CD8-positive, alpha-beta memory T cell (primary cell): ENCODE data around the gene ALG14. TPM values are rescaled to one million over a fixed set of nuclear protein-coding genes. Genes with fewer than 3 reads are reported as not detected.

Experiments used
- CTCF ChIA-PET: fragments of 350-600 bp; sonication (Branson Sonifier 250); formaldehyde crosslinking; loops from one replicate; lab custom pipeline; 2021; ENCODE audit warnings: antibody characterized with exemption; lab: Charles Lee
- POLR2A ChIA-PET: fragments of 350-600 bp; sonication (Branson Sonifier 250); formaldehyde crosslinking; loops from one replicate; lab custom pipeline; 2021; ENCODE audit warnings: antibody characterized with exemption; lab: Charles Lee
- DNase-seq, 5 donors: peaks; one replicate each; pipeline versions ENCODE4 v3.0.0 to v3.0.0-alpha.2; 2020 to 2022; ENCODE audit warnings: mixed read lengths in 1 of 5
- H3K27ac ChIP-seq: one replicate; pipeline ENCODE4 v1.7.0; 2013; ENCODE audit warnings: low read depth, mild to moderate bottlenecking, low read length, moderate library complexity
- H3K27me3 ChIP-seq: 2 replicates; pipeline ENCODE4 v1.7.0; 2013; ENCODE audit warnings: low read length, mild to moderate bottlenecking; ENCODE audit not compliant: insufficient read depth, poor library complexity, severe bottlenecking
- H3K36me3 ChIP-seq: 2 replicates; pipeline ENCODE4 v1.7.0; 2013; ENCODE audit warnings: mild to moderate bottlenecking, low read length, moderate library complexity; ENCODE audit not compliant: insufficient read depth
- H3K4me1 ChIP-seq: 2 replicates; pipeline ENCODE4 v1.7.0; 2013; ENCODE audit warnings: mild to moderate bottlenecking, low read length, moderate library complexity; ENCODE audit not compliant: insufficient read depth
- H3K4me3 ChIP-seq: 2 replicates; pipeline ENCODE4 v1.7.0; 2013; ENCODE audit warnings: mild to moderate bottlenecking, low read length
- H3K9me3 ChIP-seq: 2 replicates; pipeline ENCODE4 v1.7.0; 2013; ENCODE audit warnings: mild to moderate bottlenecking, low read length
- H3K27ac Mint-ChIP-seq, 8 donors: one replicate each; pipeline ENCODE4 v1.8.0; 2020 to 2021; ENCODE audit warnings: mixed read lengths in 8 of 8, mild to moderate bottlenecking in 6 of 8, inconsistent platforms in 3 of 8, moderate library complexity in 3 of 8
- H3K27me3 Mint-ChIP-seq, 2 donors: one replicate each; pipeline ENCODE4 v1.8.0; 2020 to 2021; ENCODE audit warnings: mixed read lengths in 2 of 2, mild to moderate bottlenecking in 1 of 2, moderate library complexity in 1 of 2
- H3K36me3 Mint-ChIP-seq, 3 donors: one replicate each; pipeline ENCODE4 v1.8.0; 2020 to 2021; ENCODE audit warnings: mixed read lengths in 3 of 3, inconsistent platforms in 1 of 3, mild to moderate bottlenecking in 1 of 3
- H3K4me1 Mint-ChIP-seq, 3 donors: one replicate each; pipeline ENCODE4 v1.8.0; 2020 to 2021; ENCODE audit warnings: mixed read lengths in 3 of 3, inconsistent platforms in 1 of 3, mild to moderate bottlenecking in 1 of 3
- H3K4me3 Mint-ChIP-seq, 7 donors: one replicate each; pipeline ENCODE4 v1.8.0; 2020 to 2021; ENCODE audit warnings: mixed read lengths in 7 of 7, mild to moderate bottlenecking in 6 of 7, moderate library complexity in 4 of 7, inconsistent platforms in 2 of 7
- H3K9me3 Mint-ChIP-seq, 5 donors: one replicate each; pipeline ENCODE4 v1.8.0; 2020 to 2022; ENCODE audit warnings: mixed read lengths in 5 of 5, mild to moderate bottlenecking in 3 of 5, moderate library complexity in 2 of 5, inconsistent platforms in 1 of 5
- polyA plus RNA-seq: library from polyadenylated mRNA; unstranded; fragments of 300-500 nt; fragmentation: Illumina TruSeq; gene quantifications from one replicate; pipeline ENCODE4 v1.2.3, GENCODE V29; 2021
- total RNA-seq, 2 experiments: library from RNA; stranded (reverse); gene quantifications; one replicate each; pipeline ENCODE4 v1.2.3, GENCODE V29; 2021

The ALG14 gene
- total and polyA plus RNA-seq, 3 experiments from 2014 or later, result 4.4 to 6.8 (median 4.6) TPM

GRCh38 chr1:95012389-95012788 is 60.4 kb downstream of the ALG14 start:
- Mint-ChIP-seq H3K4me1 (no peaks in the 10 kb centered on the region), H3K27ac (no peak overlapping the region), H3K4me3 (no peak overlapping the region), H3K9me3 (no peaks in the 10 kb centered on the region), H3K36me3 (peaks cover 4 to 8% (median 8%) of the 10 kb centered on the region in 3 donors), H3K27me3 (no peaks in the 10 kb centered on the region)
- no peak for DNase-seq
- Histone ChIP-seq H3K27me3 (no peaks in the 10 kb centered on the region), H3K4me1 (no peaks in the 10 kb centered on the region), H3K9me3 (no peaks in the 10 kb centered on the region), H3K4me3 (no peak overlapping the region), H3K27ac (no peak overlapping the region), H3K36me3 (no peaks in the 10 kb centered on the region)
- ChIA-PET CTCF (interaction anchor here (1.6 kb wide), 1 partner anchor 31 kb away, joined by 4 read pairs; no protein-coding TSS in a partner anchor), POLR2A (interaction anchor here (0.6 kb wide), 1 partner anchor 9 kb away, joined by 3 read pairs; no protein-coding TSS in a partner anchor)

GRCh38 chr1:95010158-95010557 is 62.6 kb downstream of the ALG14 start:
- DNase-seq, result no peak
- H3K4me1 ChIP-seq, result no peaks in the 10 kb centered on the region
- H3K36me3 ChIP-seq, result no peaks in the 10 kb centered on the region
- CTCF ChIA-PET, result no interaction called here
- H3K9me3 Mint-ChIP-seq, result no peaks in the 10 kb centered on the region
- peaks cover 1 to 8% (median 6%) of the 10 kb centered on the region in 3 donors for H3K36me3 Mint-ChIP-seq
- no peak overlapping the region for H3K4me3 Mint-ChIP-seq
- H3K27me3 ChIP-seq, result no peaks in the 10 kb centered on the region
- no peaks in the 10 kb centered on the region for H3K4me1 Mint-ChIP-seq
- H3K27me3 Mint-ChIP-seq, result no peaks in the 10 kb centered on the region
- POLR2A ChIA-PET, result no interaction called here
- no peaks in the 10 kb centered on the region for H3K9me3 ChIP-seq
- no peak overlapping the region for H3K27ac Mint-ChIP-seq
- no peak overlapping the region for H3K27ac ChIP-seq
- H3K4me3 ChIP-seq, result no peak overlapping the region

DNA sequence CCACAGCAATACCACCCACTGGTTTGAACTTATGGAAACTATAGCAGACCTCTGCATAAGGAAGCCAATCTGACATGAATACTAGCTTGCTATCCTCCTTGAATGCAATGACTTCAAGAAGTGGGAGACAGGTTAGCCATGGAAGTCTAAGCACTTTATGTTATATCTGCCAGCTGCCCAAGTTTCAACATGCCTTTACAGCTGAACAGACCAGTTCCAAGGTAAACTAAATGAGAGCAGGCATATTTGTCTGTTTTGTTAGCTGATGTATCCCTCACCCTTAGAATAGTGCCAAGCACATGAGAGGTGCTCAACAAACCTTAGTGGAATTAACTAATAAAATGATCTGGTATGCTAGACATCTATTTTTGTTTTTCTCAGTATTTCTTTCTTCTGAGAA is 65.1 kb downstream of the ALG14 start:
- Histone ChIP-seq H3K4me3 (no peak overlapping the region), H3K27me3 (no peaks in the 10 kb centered on the region), H3K36me3 (no peaks in the 10 kb centered on the region), H3K27ac (no peak overlapping the region), H3K9me3 (no peaks in the 10 kb centered on the region), H3K4me1 (no peaks in the 10 kb centered on the region)
- H3K9me3 Mint-ChIP-seq, result no peaks in the 10 kb centered on the region
- H3K36me3 Mint-ChIP-seq, result peaks cover 1 to 8% (median 8%) of the 10 kb centered on the region in 3 donors
- no peak overlapping the region for H3K27ac Mint-ChIP-seq
- no peaks in the 10 kb centered on the region for H3K4me1 Mint-ChIP-seq
- H3K4me3 Mint-ChIP-seq, result no peak overlapping the region
- CTCF ChIA-PET, result no interaction called here
- no peak for DNase-seq
- no peaks in the 10 kb centered on the region for H3K27me3 Mint-ChIP-seq
- POLR2A ChIA-PET, result no interaction called here

DNA sequence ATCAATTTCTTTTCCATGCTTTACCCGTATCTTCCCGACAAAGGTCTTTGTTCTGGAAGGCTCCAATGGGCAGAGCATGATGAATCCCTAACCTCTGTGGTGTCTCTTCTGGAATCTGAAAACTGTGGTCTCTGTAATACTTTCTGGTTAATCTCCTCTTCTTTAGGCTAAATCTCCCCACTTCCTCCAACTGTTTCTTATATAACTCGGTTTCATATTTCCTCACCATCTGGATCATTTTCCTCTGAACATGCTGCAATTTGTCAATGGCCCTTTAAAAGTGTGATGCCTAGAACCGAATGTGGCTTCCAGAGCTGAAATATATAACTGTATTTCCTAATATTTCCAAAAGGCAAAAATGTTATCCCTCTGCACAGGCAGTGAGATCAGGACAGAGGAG is 66.1 kb downstream of the ALG14 start:
- peaks cover 0 to 8% (median 0%) of the 10 kb centered on the region in 3 donors for H3K36me3 Mint-ChIP-seq
- Histone ChIP-seq H3K4me1 (no peaks in the 10 kb centered on the region), H3K36me3 (no peaks in the 10 kb centered on the region), H3K4me3 (no peak overlapping the region), H3K27me3 (no peaks in the 10 kb centered on the region), H3K9me3 (no peaks in the 10 kb centered on the region), H3K27ac (no peak overlapping the region)
- DNase-seq, result no peak
- ChIA-PET CTCF (no interaction called here), POLR2A (no interaction called here)
- H3K27me3 Mint-ChIP-seq, result no peaks in the 10 kb centered on the region
- H3K4me1 Mint-ChIP-seq, result no peaks in the 10 kb centered on the region
- H3K27ac Mint-ChIP-seq, result no peak overlapping the region
- H3K9me3 Mint-ChIP-seq, result no peaks in the 10 kb centered on the region
- H3K4me3 Mint-ChIP-seq, result no peak overlapping the region

GRCh38 chr1:95005584-95005983 is 67.2 kb downstream of the ALG14 start:
- Histone ChIP-seq H3K27me3 (no peaks in the 10 kb centered on the region), H3K36me3 (no peaks in the 10 kb centered on the region), H3K4me3 (no peak overlapping the region), H3K27ac (no peak overlapping the region), H3K9me3 (no peaks in the 10 kb centered on the region), H3K4me1 (no peaks in the 10 kb centered on the region)
- CTCF ChIA-PET, result no interaction called here
- Mint-ChIP-seq H3K36me3 (peaks cover 0 to 8% (median 0%) of the 10 kb centered on the region in 3 donors), H3K27ac (no peak overlapping the region), H3K4me1 (no peaks in the 10 kb centered on the region), H3K9me3 (no peaks in the 10 kb centered on the region), H3K27me3 (no peaks in the 10 kb centered on the region), H3K4me3 (no peak overlapping the region)
- POLR2A ChIA-PET, result no interaction called here
- DNase-seq, result no peak

DNA sequence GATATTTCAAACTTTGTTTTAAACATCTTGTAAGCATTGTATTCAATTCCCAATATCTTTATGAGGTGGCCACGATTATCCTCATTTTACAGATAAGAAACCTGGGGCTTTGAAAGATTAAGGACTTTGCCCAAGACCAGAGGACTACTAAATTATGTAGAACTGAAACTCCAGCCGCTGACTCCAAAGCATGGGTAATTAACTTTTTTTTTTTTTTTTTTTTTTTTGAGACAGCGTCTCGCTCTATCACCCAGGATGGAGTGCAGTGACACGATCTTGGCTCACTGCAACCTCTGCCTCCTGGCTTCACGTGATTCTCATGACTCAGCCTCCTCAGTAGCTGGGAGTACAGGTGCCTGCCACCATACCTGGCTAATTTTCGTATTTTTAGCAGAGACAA is 68.7 kb downstream of the ALG14 start:
- Histone ChIP-seq H3K4me3 (no peak overlapping the region), H3K9me3 (no peaks in the 10 kb centered on the region), H3K27me3 (no peaks in the 10 kb centered on the region), H3K36me3 (no peaks in the 10 kb centered on the region), H3K4me1 (no peaks in the 10 kb centered on the region), H3K27ac (no peak overlapping the region)
- no peak for DNase-seq
- Mint-ChIP-seq H3K4me3 (no peak overlapping the region), H3K27me3 (no peaks in the 10 kb centered on the region), H3K9me3 (no peaks in the 10 kb centered on the region), H3K27ac (no peak overlapping the region), H3K4me1 (no peaks in the 10 kb centered on the region), H3K36me3 (peaks cover 0 to 6% (median 0%) of the 10 kb centered on the region in 3 donors)
- POLR2A ChIA-PET, result no interaction called here
- CTCF ChIA-PET, result no interaction called here

DNA sequence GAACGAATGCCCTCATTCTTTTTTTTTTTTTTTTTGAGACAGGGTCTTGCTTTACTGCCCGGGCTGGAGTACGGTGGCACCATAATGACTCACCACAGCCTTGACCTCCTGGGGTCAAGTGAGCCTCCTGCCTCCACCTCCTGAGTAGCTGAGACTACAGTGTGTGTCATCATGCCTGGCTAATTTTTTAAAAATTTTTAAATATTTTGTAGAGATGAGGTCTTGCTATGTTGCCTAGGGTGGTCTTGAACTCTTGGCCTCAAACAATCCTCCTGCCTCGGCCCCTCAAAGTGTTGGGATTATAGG is 69.4 kb downstream of the ALG14 start:
- no peak overlapping the region for H3K27ac Mint-ChIP-seq
- H3K27me3 Mint-ChIP-seq, result no peaks in the 10 kb centered on the region
- no peaks in the 10 kb centered on the region for H3K4me1 Mint-ChIP-seq
- Histone ChIP-seq H3K4me3 (no peak overlapping the region), H3K27me3 (no peaks in the 10 kb centered on the region), H3K27ac (no peak overlapping the region), H3K9me3 (no peaks in the 10 kb centered on the region), H3K4me1 (no peaks in the 10 kb centered on the region), H3K36me3 (no peaks in the 10 kb centered on the region)
- no peak overlapping the region for H3K4me3 Mint-ChIP-seq
- peaks cover 0 to 6% (median 0%) of the 10 kb centered on the region in 3 donors for H3K36me3 Mint-ChIP-seq
- ChIA-PET CTCF (no interaction called here), POLR2A (no interaction called here)
- no peak for DNase-seq
- H3K9me3 Mint-ChIP-seq, result no peaks in the 10 kb centered on the region

DNA sequence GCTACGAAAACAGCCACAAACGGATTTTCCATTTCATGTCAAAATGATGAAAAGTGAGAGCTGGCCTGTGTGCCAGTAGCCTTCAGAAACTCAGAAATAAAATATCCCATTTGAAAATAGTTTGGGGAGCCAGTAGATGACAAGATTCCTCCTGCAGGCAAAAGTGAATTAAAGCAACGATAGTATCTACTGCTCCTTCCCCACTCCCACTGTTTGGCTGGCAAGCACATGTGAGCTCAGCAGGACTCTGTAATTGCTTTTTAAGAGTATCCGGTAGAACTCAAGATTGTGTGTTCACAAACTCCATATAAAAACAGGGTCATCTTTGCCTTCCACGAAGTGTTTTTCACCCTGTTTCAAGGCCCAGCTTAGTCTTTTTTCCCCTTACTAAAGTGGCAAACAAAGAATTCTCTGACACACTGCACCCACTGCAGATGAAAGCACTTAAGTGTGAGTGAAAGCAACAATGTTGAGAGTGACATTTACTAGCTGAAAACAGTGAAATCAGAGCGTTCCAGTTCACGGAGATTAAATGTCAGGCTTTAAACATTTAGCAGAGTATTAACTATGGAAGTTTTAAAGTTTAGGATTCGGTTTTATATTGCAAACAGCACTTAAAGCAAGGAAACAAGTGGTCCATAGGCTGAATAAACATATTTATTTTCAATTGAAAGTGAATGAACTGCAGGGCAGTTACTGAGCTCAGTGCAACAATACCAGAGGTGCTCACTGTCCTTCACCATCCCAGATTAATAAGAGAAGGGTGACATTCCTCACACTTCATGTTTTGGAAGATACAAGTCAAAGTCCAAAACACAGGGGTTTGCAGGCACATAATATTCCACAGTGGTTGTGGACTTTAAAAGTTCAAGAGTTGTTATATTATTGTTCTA is 70.0 kb downstream of the ALG14 start:
- Histone ChIP-seq H3K4me3 (no peak overlapping the region), H3K36me3 (no peaks in the 10 kb centered on the region), H3K9me3 (no peaks in the 10 kb centered on the region), H3K27ac (no peak overlapping the region), H3K4me1 (no peaks in the 10 kb centered on the region), H3K27me3 (no peaks in the 10 kb centered on the region)
- ChIA-PET POLR2A (no interaction called here), CTCF (no interaction called here)
- Mint-ChIP-seq H3K36me3 (peaks cover 0 to 6% (median 0%) of the 10 kb centered on the region in 3 donors), H3K9me3 (no peaks in the 10 kb centered on the region), H3K4me1 (no peaks in the 10 kb centered on the region), H3K27ac (no peak overlapping the region), H3K27me3 (no peaks in the 10 kb centered on the region), H3K4me3 (no peak overlapping the region)
- DNase-seq, result no peak
